Measurements from ENCODE around the gene TMEM185B. TPM values are rescaled to one million over a fixed set of nuclear protein-coding genes. Genes with fewer than 3 reads are reported as not detected.

The TMEM185B gene
- total RNA-seq, 1 donor from 2014 or later: 26.6 TPM

- DNase-seq: no peak
- no peak overlapping the region for H3K27ac ChIP-seq
These were observed 35.0 kb upstream of the TMEM185B start for GRCh38 chr2:120258196-120258595.

GRCh38 chr2:120257522-120257921 is 34.3 kb upstream of the TMEM185B start:
- Histone ChIP-seq H3K9me3 (no peaks in the 10 kb centered on the region), H3K27me3 (no peaks in the 10 kb centered on the region), H3K27ac (no peak overlapping the region), H3K4me3 (no peak overlapping the region), H3K4me1 (peaks cover 49% of the 10 kb centered on the region), H3K36me3 (no peaks in the 10 kb centered on the region)
- intact Hi-C loops (cut with DNase I): no loop called here
- TF ChIP-seq, protein P1, sequence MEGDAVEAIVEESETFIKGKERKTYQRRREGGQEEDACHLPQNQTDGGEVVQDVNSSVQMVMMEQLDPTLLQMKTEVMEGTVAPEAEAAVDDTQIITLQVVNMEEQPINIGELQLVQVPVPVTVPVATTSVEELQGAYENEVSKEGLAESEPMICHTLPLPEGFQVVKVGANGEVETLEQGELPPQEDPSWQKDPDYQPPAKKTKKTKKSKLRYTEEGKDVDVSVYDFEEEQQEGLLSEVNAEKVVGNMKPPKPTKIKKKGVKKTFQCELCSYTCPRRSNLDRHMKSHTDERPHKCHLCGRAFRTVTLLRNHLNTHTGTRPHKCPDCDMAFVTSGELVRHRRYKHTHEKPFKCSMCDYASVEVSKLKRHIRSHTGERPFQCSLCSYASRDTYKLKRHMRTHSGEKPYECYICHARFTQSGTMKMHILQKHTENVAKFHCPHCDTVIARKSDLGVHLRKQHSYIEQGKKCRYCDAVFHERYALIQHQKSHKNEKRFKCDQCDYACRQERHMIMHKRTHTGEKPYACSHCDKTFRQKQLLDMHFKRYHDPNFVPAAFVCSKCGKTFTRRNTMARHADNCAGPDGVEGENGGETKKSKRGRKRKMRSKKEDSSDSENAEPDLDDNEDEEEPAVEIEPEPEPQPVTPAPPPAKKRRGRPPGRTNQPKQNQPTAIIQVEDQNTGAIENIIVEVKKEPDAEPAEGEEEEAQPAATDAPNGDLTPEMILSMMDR (IDR thresholded peaks at IDR 0.05): no peak
- no peak for ATAC-seq
- no peak for DNase-seq

More at GRCh38 chr2:120258196-120258595, 35.0 kb upstream of the TMEM185B start:
- no peaks in the 10 kb centered on the region for H3K9me3 ChIP-seq
- intact Hi-C loops (cut with DNase I): no loop called here
- H3K4me3 ChIP-seq: no peak overlapping the region
- H3K36me3 ChIP-seq: no peaks in the 10 kb centered on the region
- TF ChIP-seq, protein P1 (IDR thresholded peaks at IDR 0.05): no peak
- H3K4me1 ChIP-seq: peaks cover 49% of the 10 kb centered on the region
- no peak for ATAC-seq
- H3K27me3 ChIP-seq: no peaks in the 10 kb centered on the region

DNA sequence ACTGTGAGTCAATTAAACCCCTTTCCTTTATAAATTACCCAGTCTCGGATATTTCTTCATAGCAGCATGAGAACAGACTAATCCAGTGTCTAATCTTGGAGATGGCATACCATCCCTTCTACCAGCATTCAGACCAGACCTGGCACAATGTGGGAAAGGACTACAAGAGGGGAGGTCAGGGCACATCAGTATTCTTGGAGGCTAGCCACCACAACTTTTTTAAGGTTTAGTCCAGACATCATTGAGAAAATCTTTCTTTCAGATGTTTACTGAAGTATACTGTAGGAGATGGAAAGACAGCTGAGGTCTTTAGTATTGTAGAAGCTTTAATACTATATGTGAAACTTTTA is 33.4 kb upstream of the TMEM185B start:
- H3K9me3 ChIP-seq: no peaks in the 10 kb centered on the region
- no peak overlapping the region for H3K27ac ChIP-seq
- peaks cover 53% of the 10 kb centered on the region for H3K4me1 ChIP-seq
- H3K27me3 ChIP-seq: no peaks in the 10 kb centered on the region
- no peak for ATAC-seq
- no peak overlapping the region for H3K4me3 ChIP-seq
- DNase-seq: no peak
- H3K36me3 ChIP-seq: no peaks in the 10 kb centered on the region
- TF ChIP-seq, protein P1 (IDR thresholded peaks at IDR 0.05): no peak
- intact Hi-C loops (cut with DNase I): no loop called here

DNA sequence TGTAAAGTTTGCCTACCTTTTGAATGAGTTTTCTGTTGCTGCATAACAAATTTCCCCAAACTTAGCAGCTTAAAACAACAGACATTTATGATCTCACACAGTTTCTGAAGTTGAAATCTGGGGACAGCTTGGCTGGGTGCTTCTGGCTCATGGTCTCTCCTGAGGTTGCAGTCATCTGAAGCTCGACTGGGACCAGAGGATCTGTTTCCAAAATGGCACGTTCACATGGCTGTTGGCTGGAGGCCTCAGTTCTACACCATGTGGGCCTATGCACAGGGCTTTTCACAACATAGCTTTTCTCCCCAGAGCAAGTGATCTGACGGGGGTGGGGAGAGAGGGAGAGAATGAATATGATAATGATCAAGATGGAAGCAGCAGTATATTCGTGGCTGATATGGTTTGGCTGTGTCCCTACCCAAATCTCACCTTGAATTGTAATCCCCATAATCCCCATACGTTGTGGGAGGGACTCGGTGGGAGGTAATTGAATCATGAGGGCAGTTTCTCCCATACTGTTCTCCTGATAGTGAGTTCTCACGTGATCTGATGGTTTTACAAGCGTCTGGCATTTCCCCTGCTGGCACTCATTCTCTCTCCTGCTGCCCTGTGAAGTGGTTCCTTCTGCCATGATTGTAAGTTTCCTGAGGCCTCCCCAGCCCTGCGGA is 32.9 kb upstream of the TMEM185B start:
- intact Hi-C loops (cut with DNase I): no loop called here
- H3K27ac ChIP-seq: no peak overlapping the region
- ATAC-seq: no peak
- TF ChIP-seq, protein P1 (IDR thresholded peaks at IDR 0.05): no peak
- DNase-seq: no peak
- H3K4me1 ChIP-seq: peaks cover 54% of the 10 kb centered on the region
- no peak overlapping the region for H3K4me3 ChIP-seq
- no peaks in the 10 kb centered on the region for H3K36me3 ChIP-seq
- no peaks in the 10 kb centered on the region for H3K9me3 ChIP-seq
- H3K27me3 ChIP-seq: no peaks in the 10 kb centered on the region

DNA sequence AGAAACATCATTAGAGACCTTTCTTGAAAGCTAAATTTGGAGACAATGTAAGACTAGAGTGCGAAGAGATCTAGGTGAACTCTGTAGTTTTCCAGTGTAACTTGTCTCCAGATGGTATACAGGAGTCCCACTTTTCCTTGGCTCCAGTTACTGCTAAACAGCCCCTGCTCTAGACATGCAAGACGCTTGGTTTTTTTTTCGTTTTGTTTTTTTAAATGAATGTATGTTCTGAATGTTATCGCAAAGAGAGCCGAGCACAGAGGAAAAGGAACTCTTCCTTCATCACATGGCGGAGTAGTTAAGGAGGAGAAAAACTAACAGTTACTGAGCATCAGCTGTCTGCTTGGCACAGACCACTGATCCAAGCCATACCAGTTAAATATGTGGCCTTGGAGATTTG is 31.9 kb upstream of the TMEM185B start:
- Histone ChIP-seq H3K36me3 (no peaks in the 10 kb centered on the region), H3K4me1 (peaks cover 48% of the 10 kb centered on the region), H3K27ac (no peak overlapping the region), H3K4me3 (peak overlapping the region; percentile 79), H3K27me3 (no peaks in the 10 kb centered on the region), H3K9me3 (no peaks in the 10 kb centered on the region)
- DNase-seq: no peak
- ATAC-seq: no peak
- intact Hi-C loops (cut with DNase I): no loop called here
- TF ChIP-seq, protein P1 (IDR thresholded peaks at IDR 0.05): no peak

- no peak for ATAC-seq
- TF ChIP-seq, protein P1 (IDR thresholded peaks at IDR 0.05): no peak
- DNase-seq: no peak
- Histone ChIP-seq H3K9me3 (no peaks in the 10 kb centered on the region), H3K36me3 (no peaks in the 10 kb centered on the region), H3K4me3 (peak overlapping the region; percentile 79), H3K27ac (peak overlapping the region; percentile 91), H3K27me3 (no peaks in the 10 kb centered on the region), H3K4me1 (peaks cover 47% of the 10 kb centered on the region)
- intact Hi-C loops (cut with DNase I): no loop called here
These were observed 31.0 kb upstream of the TMEM185B start for GRCh38 chr2:120254178-120254577.
